Measurements from ENCODE around the gene F5.

Gene F5

DNA sequence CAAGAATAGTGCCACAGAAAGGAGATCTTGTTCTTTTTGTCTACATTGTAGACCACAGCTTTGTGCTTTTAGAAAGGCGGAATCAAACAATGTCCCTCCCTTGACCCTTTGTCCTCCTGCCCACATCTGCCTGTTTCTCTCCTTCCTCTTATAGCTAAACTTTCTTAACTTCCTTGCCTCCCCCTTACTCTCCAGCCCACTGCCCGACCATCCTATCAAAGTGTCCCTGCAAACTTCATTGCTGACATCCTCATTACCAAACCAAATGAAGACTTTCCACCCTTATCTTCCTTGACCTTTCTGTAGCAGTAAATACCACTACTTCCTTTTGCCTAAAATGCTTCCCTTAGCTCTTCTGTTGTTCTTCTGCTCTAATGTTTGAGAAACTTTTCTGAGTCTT is 38.6 kb upstream of the F5 start:
- DNase-seq = no peak
- TF ChIP-seq, protein P1, sequence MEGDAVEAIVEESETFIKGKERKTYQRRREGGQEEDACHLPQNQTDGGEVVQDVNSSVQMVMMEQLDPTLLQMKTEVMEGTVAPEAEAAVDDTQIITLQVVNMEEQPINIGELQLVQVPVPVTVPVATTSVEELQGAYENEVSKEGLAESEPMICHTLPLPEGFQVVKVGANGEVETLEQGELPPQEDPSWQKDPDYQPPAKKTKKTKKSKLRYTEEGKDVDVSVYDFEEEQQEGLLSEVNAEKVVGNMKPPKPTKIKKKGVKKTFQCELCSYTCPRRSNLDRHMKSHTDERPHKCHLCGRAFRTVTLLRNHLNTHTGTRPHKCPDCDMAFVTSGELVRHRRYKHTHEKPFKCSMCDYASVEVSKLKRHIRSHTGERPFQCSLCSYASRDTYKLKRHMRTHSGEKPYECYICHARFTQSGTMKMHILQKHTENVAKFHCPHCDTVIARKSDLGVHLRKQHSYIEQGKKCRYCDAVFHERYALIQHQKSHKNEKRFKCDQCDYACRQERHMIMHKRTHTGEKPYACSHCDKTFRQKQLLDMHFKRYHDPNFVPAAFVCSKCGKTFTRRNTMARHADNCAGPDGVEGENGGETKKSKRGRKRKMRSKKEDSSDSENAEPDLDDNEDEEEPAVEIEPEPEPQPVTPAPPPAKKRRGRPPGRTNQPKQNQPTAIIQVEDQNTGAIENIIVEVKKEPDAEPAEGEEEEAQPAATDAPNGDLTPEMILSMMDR (IDR thresholded peaks at IDR 0.05; ENCODE audit: low read depth, low read length) = no peak
- H3K4me3 ChIP-seq (ENCODE audit: low read depth, low read length) = no peak overlapping the region

DNA sequence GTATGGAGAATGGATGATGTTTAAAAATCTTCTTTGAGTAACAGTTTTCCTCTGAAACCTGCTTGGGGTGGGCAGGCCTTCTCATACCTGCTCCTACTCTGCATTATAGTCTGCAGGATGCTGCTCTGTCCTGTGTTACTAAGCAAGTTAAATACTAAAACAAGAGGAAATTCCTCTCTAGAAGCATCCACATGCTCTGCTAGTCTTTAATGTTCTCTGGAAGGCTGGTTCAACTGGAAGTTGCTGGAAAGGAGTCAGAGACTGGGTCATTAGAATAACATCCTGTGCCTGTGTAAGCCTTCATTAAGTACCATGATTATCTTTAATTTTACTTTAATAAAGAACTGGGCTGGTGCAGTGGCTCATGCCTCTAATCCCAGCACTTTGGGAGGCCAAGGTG is 37.8 kb upstream of the F5 start:
- no peak overlapping the region for H3K4me3 ChIP-seq (ENCODE audit: low read depth, low read length)
- H3K36me3 ChIP-seq = no peaks in the 10 kb centered on the region
- TF ChIP-seq, protein P1 (IDR thresholded peaks at IDR 0.05; ENCODE audit: low read depth, low read length) = no peak
- DNase-seq = no peak
- no peak overlapping the region for H3K27ac ChIP-seq
- H3K27me3 ChIP-seq (ENCODE audit: insufficient read depth, low read depth, severe bottlenecking) = no peaks in the 10 kb centered on the region
- no peaks in the 10 kb centered on the region for H3K9me3 ChIP-seq (ENCODE audit: severe bottlenecking)

More for the DNA sequence above, 38.6 kb upstream of the F5 start:
- H3K9me3 ChIP-seq (ENCODE audit: severe bottlenecking) = no peaks in the 10 kb centered on the region
- H3K27me3 ChIP-seq (ENCODE audit: insufficient read depth, low read depth, severe bottlenecking) = no peaks in the 10 kb centered on the region
- H3K36me3 ChIP-seq = no peaks in the 10 kb centered on the region
- H3K27ac ChIP-seq = no peak overlapping the region

DNA sequence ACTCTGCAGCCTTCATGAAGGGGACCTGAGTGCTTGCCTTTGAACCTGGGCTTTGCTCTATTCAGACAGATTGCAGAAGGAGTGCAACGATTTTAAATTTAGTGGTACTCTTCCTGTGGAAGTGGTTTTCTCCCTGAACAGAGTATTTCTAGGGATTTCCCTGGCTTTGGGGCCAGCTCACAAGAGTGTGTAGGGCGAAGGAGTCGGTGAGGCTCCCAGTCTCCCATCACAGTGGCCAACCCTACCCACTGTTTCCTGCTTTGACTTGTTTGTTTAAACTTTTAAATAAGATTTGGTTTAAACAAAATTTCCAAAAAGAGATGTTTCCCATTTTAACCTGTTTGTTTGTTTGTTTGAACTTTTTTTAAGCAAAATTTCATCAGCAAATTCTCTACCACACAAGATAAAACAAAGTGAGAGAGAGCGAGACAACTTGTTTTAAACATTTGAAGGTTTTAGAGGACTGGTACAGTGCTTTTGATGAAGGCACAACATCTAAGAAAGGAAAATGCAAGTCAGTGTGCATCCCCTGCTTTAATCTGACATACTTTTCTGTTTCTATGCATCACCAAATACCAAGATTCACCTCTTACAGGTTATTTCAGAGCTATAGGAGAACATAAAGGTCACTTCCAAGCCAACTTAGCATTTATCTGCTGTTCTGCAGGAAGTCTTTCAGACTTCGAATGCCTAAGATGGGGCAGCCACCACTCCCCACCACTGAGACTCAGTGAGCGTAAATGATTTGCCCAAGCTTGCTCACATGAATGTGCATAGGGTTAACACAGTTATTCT is 37.0 kb upstream of the F5 start:
- no peaks in the 10 kb centered on the region for H3K36me3 ChIP-seq
- H3K27ac ChIP-seq = no peak overlapping the region
- no peaks in the 10 kb centered on the region for H3K9me3 ChIP-seq (ENCODE audit: severe bottlenecking)
- H3K4me3 ChIP-seq (ENCODE audit: low read depth, low read length) = no peak overlapping the region
- no peak for DNase-seq
- TF ChIP-seq, protein P1 (IDR thresholded peaks at IDR 0.05; ENCODE audit: low read depth, low read length) = no peak
- no peaks in the 10 kb centered on the region for H3K27me3 ChIP-seq (ENCODE audit: insufficient read depth, low read depth, severe bottlenecking)

DNA sequence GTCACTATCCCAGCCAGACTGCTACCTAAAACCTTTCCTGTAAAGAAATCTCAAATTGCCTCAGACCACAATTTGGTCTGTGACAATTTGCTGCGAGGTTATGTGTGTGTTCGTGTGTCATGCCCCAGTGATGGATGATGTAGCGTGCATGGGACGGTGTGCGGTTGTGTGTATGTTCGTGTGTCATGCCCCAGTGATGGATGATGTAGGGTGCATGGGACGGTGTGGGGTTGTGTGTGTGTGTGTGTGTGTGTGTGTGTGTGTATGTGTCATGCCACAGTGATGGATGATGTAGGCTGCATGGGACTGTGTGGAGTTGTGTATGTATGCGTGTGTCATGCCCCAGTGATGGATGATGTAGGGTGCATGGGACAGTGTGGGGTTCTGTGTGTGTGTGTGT is 34.3 kb upstream of the F5 start:
- Histone ChIP-seq H3K27me3 (ENCODE audit: insufficient read depth, low read depth, severe bottlenecking) (no peaks in the 10 kb centered on the region), H3K9me3 (ENCODE audit: severe bottlenecking) (no peaks in the 10 kb centered on the region), H3K27ac (no peak overlapping the region), H3K36me3 (no peaks in the 10 kb centered on the region), H3K4me3 (ENCODE audit: low read depth, low read length) (no peak overlapping the region)
- no peak for DNase-seq
- TF ChIP-seq, protein P1 (IDR thresholded peaks at IDR 0.05; ENCODE audit: low read depth, low read length) = no peak

DNA sequence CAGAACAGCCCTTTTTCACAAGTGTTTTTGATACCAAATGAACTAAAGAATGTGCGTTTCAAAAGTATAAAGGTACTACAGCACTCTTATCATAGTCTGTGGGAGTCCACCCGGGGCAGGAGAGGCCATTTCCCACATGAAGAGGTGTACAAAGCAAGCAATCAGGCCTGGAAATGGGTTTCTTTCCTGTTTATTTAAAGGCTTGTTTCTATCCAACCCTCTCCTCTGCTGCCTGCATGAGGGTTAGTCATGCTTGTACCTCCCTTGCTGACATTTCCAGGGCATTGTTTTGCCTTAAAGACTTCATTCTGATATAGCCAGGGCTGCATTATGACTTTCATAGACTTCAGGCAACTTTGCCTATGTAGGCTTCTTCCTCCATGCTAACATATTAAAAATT is 32.1 kb upstream of the F5 start:
- Histone ChIP-seq H3K36me3 (no peaks in the 10 kb centered on the region), H3K4me3 (ENCODE audit: low read depth, low read length) (no peak overlapping the region), H3K27me3 (ENCODE audit: insufficient read depth, low read depth, severe bottlenecking) (no peaks in the 10 kb centered on the region), H3K27ac (no peak overlapping the region), H3K9me3 (ENCODE audit: severe bottlenecking) (no peaks in the 10 kb centered on the region)
- TF ChIP-seq, protein P1 (IDR thresholded peaks at IDR 0.05; ENCODE audit: low read depth, low read length) = no peak
- DNase-seq = no peak

DNA sequence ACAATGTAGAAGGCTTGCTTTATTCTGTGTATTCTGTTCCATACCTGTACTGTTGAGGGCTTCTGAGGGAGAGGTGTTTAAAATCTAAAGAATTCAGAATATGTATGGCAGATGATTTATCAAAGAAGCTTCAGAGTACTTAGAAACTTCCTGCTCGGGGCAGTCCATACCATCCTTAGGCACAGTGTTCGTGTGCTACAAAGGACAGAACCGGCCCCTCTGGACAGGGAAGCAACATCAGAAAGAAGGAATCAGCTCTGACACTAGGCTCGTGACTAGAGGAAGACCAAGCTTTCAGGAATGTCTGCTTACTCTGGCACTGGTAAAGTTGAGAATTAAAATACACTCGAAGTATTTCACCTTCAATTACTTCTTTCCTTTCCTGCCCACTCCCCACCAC is 29.5 kb upstream of the F5 start:
- TF ChIP-seq, protein P1 (IDR thresholded peaks at IDR 0.05; ENCODE audit: low read depth, low read length) = no peak
- H3K27ac ChIP-seq = no peak overlapping the region
- no peak overlapping the region for H3K4me3 ChIP-seq (ENCODE audit: low read depth, low read length)
- no peaks in the 10 kb centered on the region for H3K36me3 ChIP-seq
- no peaks in the 10 kb centered on the region for H3K9me3 ChIP-seq (ENCODE audit: severe bottlenecking)
- DNase-seq = no peak
- no peaks in the 10 kb centered on the region for H3K27me3 ChIP-seq (ENCODE audit: insufficient read depth, low read depth, severe bottlenecking)
